CD4-positive, alpha-beta T cell treated with Interleukin-21 for 1 hour (primary cell): Measurements from ENCODE around the gene ADAMTS1.
"Not testable (repeated sequence)": the region's sequence is repeated elsewhere in the genome, so short reads cannot be mapped to it uniquely, and the experiment has no call there.

Experiments
- DNase-seq: peaks from one replicate; pipeline ENCODE4 v3.0.0-alpha.2; 2020

The ADAMTS1 gene

DNA sequence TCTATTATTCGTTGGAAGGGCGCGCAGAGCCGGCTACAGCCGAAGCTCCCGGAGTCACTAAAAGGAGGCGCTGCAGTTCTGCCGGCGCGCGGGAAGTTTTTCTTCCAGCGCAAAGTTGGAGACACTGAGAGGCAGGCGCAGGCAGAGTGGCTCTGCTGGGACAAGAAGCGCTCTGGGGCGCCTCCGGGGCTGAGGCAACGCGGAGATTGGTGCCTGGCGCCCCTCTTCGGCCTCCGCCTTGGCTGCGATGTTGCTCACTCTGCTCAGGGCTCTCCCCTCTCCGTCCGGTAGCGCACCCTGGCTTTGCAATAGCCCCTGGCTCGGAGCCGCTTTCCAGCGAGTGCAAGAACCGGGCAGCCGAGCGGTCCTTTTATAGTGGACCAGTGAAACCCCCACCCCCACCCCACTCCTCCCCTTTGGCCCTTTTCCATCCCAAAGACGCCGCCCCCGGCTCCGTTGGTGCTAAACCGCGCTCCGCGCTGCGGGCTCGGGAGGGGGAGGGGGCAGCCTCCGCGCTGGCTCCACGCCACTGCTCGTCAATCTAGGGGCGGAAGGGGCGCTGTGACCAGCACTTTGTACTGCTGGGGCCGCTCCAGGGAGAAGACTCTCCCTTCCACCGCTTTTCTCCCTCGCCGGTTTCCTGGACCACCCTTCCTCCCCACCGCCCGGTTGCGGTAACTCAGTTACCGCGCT is at the start of gene ADAMTS1:
ADAMTS1 (minus strand) TSS at position 344 of the 693 bp plus-strand sequence. CDS start 455 bp downstream, outside the sequence.
- peak; percentile 21 for DNase-seq

DNA sequence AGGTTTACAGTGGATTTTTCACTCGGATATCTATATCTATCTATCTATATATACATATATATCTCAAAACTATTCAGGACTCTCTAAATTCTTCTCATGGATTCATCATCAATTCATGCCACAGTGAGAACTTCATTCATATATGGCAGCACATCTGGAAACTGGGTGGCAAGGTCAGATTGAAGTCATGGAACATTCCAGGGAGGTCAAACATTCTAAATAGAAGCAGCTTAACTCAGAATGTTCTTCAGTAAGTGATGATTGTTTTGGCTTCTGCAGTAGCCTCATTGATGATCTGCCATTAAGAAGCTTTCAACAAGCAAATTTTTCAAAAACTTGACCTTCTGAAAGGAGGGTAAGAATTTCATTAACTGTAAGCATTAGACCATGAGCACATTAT is 46.9 kb upstream of the ADAMTS1 start:
- no peak for DNase-seq

DNA sequence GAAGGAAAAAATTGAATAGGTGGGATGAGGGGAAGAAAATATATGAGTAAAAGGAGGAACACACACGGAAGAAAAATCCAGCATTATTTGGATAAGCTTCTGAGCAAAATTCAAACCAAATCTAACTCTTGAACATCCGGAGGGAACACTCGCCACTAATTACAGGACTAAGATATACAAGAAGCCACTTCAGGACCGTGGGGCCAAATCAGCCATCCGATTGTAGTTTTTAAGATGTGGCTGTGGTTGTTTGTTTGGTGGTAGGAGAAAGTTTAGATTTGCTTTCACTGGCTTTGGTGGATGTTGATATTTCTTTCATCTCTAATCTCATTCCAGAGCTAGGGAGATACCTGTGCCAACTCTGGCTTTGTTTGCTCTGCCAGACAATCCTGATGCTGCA is 43.7 kb upstream of the ADAMTS1 start:
- no peak for DNase-seq

DNA sequence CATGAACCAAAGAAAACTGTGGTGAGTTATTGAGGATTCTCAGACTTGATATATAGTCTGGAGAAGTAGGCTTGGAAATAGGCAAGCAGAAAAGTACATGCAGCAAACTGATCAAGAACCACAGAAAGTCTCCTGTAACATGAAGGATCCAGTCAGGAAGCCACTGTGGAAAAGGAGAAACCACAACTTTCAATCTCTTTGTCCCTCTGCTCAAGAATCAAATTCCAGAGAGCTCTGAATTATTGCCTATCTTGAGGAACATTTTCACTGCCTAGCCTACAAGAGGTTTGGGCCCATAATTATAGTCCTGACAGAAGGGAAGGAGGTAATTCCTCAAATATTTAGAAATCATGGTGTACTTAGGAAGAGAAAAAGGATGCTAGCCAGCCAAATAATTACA is 43.0 kb upstream of the ADAMTS1 start:
- DNase-seq: no peak

DNA sequence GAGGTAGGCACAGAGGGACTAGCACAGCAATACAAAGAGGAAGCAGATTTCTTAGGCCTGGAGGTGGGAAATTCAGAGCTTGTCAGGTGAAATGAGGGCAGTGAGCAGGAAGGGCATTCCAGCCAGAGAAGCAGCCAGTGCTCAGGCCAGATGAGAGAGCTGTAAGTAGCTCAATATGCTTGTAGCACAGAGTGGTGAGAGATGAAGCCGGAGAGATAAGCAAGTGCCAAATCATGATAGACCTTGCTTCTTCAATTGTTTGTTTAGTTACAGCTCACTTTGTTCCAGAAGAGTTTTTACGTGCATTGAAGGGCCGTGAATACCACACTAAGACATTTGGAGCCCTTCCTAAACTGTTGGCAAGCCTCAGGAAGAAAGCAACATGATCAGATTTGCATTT is 42.0 kb upstream of the ADAMTS1 start:
- no peak for DNase-seq

DNA sequence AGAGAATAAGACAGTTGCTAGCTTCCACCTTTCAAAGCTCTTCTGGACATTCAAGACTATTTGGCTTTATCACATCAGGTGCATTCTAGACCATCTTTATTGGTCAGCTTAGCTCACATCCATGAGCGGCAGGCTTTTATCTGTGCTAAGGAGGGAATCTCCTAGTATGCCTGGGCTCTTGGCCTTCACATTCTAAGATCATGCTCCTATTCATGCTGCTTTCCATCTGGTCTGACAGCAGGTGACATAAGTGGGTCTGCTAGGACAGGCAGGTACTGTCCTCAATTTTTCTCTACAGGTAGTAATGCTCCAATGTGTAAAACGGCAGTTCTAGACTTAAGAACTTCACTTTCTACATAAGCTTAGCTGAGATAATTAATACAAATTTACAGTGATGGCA is 39.2 kb upstream of the ADAMTS1 start:
- no peak for DNase-seq

DNA sequence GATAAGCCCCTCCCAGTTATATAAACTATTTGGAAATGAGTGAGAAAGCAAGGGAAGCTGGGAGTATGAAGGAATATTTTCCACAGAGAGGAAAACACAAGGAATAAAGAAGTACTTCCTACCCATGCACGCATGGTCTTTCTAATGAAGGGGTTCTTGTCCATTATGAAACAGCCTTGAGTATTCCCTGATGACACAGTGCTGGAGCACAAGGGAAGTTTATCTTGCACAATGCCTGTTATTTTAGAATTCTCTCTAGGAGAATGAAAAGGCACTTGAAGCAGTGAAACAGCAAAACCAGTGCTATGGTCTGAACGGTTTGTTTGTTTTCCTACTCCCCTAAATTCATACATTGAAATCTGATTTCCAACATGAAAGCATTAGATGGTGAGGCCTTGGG is 38.6 kb upstream of the ADAMTS1 start:
- no peak for DNase-seq

DNA sequence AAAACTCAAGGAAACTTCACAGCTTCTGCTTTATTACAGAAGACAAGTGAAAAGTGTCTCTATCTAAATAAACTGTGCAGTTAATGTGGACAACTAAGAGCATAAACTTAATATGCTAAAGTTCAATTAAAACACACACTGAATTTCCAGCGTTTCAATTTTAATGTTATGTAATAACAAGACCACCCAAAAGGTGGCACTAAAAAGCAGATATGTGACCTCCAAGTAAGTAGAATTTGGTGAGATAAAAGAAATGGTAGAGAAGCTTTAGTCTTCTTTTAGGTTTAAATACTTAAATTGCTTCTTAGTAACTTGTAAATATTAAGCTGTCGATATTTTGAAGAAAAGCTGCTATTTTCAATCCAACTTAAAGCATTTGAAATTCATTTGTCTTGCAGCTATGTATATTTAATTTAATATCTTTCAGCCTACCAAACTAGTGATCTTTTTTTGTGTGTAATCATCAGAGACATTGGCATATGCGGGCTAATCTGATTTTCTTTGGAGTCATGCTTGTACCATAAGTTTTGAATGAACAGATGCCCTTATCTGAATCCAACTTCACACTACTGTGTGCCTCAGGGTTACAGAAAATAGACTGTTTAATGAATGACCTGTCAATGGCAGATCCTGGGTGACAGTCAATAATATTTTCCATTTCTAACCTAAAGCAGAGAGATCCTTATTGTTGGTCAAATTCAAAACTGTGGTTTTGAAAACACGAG is 36.5 kb upstream of the ADAMTS1 start:
- no peak for DNase-seq

DNA sequence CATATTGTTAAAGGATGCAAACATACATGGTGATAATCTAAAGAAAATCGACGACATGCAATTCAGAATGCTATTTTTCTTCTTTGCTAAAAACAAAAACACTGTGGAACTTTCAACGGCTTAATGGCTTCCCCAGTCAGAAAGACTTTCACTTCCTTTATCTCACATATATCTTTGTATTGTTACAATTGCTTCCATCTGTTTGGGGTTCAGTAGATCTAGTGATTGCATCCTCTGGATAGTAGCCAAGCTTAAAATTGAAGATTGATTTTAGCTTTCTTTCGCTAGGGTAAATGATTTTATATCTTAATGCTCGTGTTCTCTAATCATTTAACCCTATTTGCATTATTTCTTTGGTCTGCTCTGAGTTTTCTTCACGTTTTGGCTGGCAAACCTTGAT is 31.8 kb upstream of the ADAMTS1 start:
- DNase-seq: no peak

DNA sequence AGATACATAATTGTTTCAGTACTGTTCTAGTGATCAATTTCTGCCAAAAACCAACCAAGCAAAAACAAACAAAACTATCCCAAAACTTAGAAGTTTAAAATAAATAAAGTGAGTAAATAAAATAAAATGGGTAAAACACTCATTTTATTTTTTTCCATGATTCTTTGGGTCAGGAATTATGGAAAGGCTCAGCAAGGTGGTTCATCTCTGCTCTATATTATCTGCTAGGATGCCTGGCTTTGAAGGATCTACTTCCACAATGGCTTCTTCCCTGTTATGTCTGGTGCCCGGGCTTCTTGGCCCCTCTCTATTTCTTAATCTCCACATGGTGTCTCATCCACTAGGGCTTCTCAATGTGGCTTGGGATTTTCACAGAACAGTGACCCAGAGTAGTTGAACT is 29.1 kb upstream of the ADAMTS1 start:
- DNase-seq: no peak

DNA sequence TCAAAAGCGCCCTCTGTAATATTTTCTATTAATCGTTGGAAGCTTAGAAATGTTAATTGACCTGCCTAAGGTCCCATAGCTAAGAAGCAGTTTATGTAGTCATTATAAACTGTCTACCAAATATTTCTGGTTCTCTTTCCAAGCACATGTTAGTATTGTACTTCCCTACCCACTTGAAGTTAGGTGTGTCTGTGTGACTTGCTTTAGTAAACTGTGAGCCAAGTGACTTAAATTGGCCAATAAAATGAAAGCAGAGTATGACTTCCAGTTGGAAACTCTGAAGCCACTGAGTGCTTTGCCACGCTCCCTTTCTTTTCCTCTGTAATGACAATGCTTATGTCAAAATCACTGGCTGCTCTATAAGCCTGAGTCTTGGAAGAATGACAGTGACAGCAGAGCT is 20.6 kb upstream of the ADAMTS1 start:
- DNase-seq: no peak

DNA sequence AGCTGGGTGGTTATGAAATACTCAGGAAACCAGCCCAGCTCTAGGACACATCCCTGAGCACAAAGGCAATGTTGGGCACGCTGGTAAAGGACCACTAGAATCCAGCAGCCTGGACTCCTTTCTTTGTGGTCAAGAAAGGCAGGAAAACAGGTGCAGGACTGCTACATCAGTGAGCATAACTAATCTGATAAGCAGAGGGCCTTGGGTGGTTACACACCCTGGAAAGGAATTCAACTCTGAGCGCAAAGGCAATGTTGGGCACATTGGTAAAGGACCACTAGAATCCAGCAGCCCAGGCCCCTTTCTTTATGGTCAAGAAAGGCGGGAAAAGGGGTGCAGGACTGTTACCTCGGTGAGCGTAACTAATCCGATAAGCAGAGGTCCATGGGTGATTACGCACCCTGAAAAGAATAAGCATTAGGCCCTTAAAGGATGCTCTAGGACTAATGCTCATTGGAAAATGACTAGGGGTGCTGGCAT is 11.7 kb upstream of the ADAMTS1 start:
- not testable (repeated sequence) for DNase-seq

DNA sequence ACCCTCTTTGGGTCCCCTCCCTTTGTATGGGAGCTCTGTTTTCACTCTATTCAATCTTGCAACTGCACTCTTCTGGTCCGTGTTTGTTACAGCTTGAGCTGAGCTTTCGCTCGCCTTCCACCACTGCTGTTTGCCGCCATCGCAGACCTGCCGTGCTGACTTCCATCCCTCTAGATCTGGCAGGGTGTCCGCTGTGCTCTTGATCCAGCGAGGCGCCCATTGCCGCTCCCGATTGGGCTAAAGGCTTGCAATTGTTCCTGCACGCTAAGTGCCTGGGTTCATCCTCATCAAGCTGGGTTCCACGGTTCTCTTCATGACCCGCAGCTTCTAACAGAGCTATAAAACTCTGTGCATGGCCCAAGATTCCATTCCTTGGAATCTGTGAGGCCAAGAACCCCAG is 9.5 kb upstream of the ADAMTS1 start:
- DNase-seq: not testable (repeated sequence)

DNA sequence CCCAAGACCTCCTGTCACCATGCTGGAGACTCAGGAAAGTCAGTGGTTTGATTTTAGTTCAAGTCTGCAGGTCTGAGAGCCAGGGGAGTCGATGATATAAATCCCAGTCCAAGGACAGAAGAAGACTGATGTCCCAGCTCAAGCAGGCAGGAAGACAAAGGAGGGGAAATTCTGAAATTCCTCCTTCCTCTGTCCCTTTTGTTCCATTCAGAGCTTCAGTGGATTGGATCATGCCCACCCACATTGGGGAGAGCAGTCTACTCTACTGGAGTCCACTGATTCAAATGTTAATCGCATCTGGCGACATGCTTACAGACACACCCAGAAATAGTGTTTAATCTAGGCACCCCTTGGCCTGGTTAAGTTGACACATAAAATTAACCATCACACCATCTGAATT is 7.2 kb upstream of the ADAMTS1 start:
- DNase-seq: no peak

DNA sequence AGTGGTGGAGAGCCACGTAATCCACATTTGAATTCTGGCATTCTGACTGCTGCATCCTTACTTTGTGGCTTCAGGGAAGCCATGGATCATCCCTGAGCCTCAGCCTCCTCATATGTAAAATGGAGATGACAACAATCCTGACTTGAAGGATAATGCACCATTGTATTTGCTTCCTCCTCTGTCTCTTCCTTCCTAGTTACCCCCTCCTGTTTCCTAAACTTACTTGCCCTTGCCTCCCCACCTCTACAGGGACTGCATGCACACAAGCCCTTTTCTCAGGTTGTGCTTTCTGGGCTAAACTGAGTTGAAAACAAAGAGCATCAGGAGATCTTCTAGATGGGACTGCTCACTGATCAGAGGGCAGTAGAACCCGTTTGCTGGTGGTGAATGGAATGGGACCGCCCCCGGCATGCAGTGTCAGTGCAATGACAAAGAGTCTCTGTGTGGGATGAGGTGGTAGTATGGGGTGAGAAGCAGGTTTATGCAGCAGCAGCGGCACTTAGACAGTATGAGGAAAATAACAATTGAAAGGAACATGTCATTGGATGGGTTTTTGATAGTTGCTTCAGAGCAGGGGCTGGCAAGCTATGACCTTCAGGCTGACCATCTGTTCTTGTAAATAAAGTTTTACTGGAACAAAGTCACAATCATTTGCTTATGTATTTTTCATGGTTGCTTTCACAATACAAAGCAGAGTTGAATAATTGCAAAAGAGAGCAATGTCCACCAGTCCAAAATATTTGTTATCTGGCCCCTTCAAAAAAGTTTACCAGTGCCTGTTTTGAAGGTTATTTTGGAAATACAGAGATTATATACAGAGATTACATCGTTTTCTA is 6.1 kb upstream of the ADAMTS1 start:
- no peak for DNase-seq

DNA sequence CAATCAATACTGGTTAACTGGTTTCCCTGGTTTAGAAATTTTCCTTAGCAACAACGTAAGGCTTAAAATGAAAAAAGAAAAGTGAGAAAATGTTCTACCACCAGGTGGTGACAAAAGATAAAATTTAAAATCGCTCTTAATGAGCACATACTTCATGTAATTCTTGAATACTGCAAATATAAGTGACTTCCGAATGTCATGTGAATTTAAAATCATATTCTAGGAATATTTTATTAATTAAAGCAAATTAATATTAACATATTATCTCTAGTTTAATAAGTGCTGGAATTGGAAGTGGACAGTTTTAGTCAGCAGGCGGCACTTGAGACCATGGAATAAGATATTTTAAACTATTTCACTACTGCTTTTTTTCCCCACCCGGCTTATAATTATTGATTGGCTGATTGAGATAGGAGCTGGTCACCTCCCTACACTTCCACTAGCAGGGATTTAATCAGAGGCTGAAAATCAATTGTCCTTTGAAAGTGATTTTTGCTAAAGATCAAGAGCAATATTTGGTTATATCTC is 5.0 kb upstream of the ADAMTS1 start:
- peak; percentile 23 for DNase-seq

DNA sequence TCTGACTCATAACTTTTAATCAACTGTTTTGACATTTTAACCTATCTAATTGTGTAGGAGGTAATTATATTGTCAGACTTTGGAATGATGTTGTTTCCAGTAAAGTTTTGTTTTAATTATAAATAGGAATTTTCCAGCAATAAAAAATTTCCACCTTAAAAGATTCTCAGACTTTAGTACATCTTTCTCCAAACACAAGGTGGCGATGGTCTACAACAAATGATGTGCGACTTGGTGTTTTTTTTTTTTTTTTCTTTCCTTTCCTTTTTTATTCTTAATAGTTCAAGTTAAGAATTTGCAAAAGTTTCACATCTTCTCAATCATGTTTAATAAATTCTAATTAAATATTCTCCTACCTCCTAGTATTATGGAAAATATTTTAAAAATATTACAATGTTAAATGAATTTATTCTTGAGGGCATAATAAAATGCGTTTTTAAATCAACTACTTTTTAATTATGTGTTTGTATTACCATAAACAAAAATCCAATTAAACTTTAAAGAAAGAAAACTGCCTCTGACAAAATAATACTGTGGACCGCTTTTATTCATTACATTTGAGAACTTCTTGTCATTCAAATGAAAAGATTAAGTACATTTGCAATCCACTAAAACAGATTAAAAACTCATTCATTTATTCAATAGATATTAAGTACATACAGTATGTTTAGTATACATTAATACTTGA is 4.4 kb upstream of the ADAMTS1 start:
- peak; percentile 38 for DNase-seq

DNA sequence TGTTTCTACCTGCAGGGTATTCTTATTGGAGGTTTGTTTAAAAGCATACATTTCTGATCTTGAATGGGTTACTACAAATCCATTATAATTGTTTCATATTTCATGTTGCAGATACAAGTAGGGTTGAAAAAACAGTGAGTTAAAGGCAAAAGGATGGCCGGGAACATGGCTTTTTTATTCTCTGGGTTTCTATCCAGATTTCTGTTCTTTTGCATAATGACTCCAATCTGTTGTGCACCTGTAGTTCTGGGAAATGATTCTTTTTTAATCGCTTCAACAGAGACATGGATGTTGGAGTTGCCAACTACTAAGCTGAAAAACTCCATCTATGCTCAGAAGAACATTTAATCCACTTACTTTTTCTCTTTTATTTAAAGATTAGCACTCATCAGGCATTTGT is 2.7 kb upstream of the ADAMTS1 start:
- DNase-seq: no peak

DNA sequence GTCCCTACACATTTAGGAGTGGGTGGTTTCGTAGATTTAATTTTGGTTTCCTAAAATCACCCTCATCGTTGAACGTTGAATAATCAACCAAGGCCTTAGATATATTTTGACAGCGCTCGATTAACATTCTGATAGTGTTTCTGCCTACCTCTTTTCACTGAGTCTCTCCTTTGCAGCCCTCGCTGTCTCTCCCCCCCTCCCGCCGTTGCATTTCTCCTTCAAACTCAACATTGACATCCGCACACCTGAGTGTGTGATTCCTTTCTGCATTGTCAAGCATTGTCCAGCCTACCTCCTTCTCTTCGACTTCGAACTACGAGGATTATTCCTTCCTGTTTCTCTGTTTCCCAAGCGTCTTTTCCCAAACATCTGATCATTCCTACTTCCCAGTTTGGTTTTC is 1.8 kb upstream of the ADAMTS1 start:
- DNase-seq: no peak

DNA sequence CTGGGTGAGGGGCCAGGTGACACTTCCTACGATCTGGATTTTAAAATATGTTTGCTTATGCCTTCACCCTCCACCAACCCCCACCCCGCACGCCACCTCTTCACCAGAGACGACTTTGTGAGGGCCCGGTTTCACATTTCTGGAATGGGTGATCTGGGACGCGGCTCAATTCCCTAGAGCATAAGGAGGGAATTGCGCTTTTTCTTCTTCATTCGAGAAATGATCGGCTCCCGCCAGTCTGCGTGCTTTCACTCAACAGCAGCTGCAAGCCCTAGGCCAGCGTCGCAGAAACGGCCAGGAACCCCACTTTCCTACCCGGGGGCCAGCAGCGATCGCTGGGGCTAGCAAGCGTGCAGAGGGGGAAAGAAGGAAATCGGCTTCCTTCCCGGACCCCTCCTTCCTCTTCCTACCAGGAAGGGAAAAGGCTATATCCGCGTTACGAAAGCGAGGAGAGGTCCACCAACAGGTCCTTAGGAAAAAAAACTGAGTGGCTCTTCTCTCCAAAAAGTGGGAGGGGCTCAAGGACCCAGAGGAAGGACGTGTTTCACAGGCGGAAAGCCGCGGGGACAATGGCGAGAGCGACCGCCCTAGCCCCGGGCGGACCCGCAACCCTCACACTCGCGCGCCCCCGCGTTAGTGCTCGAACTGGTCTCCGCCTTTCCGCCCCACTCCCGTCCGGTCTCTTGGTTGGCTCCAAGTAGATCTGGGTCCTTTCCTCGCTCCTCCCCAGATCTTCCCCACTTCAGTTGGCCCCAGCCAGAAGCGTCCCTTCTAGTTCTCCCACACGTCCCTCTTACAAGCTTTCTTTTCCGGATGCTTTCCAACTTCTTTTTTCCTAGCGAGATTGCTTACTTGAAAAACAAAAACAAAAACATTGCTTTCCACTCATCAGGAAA is 1.1 kb upstream of the ADAMTS1 start:
- no peak for DNase-seq

DNA sequence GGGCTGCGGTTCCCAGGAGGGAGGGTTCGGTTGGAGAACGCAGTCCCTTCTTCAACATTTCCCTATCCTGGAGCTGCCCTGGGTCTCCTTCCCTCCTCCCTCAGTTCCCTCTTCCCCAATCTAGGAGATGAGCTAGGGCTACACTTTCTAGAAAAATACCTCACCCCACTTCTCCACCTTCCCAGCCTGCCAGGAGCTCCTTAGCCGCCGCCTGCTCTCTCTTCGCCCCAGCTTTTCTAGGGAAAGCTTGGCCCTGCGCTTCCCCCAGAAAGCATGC is 488 bp upstream of the ADAMTS1 start:
- no peak for DNase-seq
